ENCODE measurements around the gene TRMT1. TPM values are rescaled to one million over a fixed set of nuclear protein-coding genes. Genes with fewer than 3 reads are reported as not detected.

Gene TRMT1
- total RNA-seq, 1 experiment from 2014 or later: 63.2 TPM

GRCh38 chr19:13127811-13128575 is 11.5 kb upstream of the TRMT1 start:
- ChIA-PET CTCF (interaction anchor here (0.9 to 1.7 kb wide), 5 partner anchors 10 to 162 kb away, joined by 3 to 6 read pairs (median 4); partner anchors contain the start of gene NACC1), POLR2A (no interaction called here)
- Mint-ChIP-seq H3K4me3 (ENCODE audit: unreplicated experiment) (no peak overlapping the region), H3K4me1 (ENCODE audit: insufficient read depth, unreplicated experiment) (no peaks in the 10 kb centered on the region), H3K9me3 (ENCODE audit: unreplicated experiment) (no peaks in the 10 kb centered on the region), H3K27me3 (ENCODE audit: insufficient read depth, unreplicated experiment) (no peaks in the 10 kb centered on the region), H3K27ac (ENCODE audit: low read depth, unreplicated experiment) (peak overlapping the region; percentile 22), H3K36me3 (ENCODE audit: insufficient read depth, unreplicated experiment) (peaks cover 49% of the 10 kb centered on the region)
- intact Hi-C loops (cut with micrococcal nuclease): no loop called here
- no peak for TF ChIP-seq CTCF (IDR thresholded peaks at IDR 0.05; ENCODE audit: unreplicated experiment)
- no peak for DNase-seq (ENCODE audit: unreplicated experiment)
- BruUV-seq (replicated peaks): no TSS peak

- H3K4me1 Mint-ChIP-seq (ENCODE audit: insufficient read depth, unreplicated experiment): peaks cover 3% of the 10 kb centered on the region
- H3K27me3 Mint-ChIP-seq (ENCODE audit: insufficient read depth, unreplicated experiment): no peaks in the 10 kb centered on the region
- intact Hi-C loops (cut with micrococcal nuclease): no loop called here
- TF ChIP-seq CTCF (IDR thresholded peaks at IDR 0.05; ENCODE audit: unreplicated experiment): no peak
- H3K9me3 Mint-ChIP-seq (ENCODE audit: unreplicated experiment): no peaks in the 10 kb centered on the region
- H3K27ac Mint-ChIP-seq (ENCODE audit: low read depth, unreplicated experiment): no peak overlapping the region
- no peak overlapping the region for H3K4me3 Mint-ChIP-seq (ENCODE audit: unreplicated experiment)
- no peak for DNase-seq (ENCODE audit: unreplicated experiment)
- BruUV-seq (replicated peaks): no TSS peak
- peaks cover 48% of the 10 kb centered on the region for H3K36me3 Mint-ChIP-seq (ENCODE audit: insufficient read depth, unreplicated experiment)
- ChIA-PET POLR2A (no interaction called here), CTCF (no interaction called here)
Observed at GRCh38 chr19:13127051-13127450, 10.5 kb upstream of the TRMT1 start.

- no peak overlapping the region for H3K27ac Mint-ChIP-seq (ENCODE audit: low read depth, unreplicated experiment)
- DNase-seq (ENCODE audit: unreplicated experiment): no peak
- H3K36me3 Mint-ChIP-seq (ENCODE audit: insufficient read depth, unreplicated experiment): peaks cover 34% of the 10 kb centered on the region
- no peak overlapping the region for H3K4me3 Mint-ChIP-seq (ENCODE audit: unreplicated experiment)
- H3K27me3 Mint-ChIP-seq (ENCODE audit: insufficient read depth, unreplicated experiment): no peaks in the 10 kb centered on the region
- CTCF ChIA-PET: interaction anchor here (0.6 to 1.5 kb wide), 5 partner anchors 13 to 158 kb away, joined by 3 read pairs; no protein-coding TSS in a partner anchor
- no peaks in the 10 kb centered on the region for H3K9me3 Mint-ChIP-seq (ENCODE audit: unreplicated experiment)
- TF ChIP-seq CTCF (IDR thresholded peaks at IDR 0.05; ENCODE audit: unreplicated experiment): no peak
- POLR2A ChIA-PET: interaction anchor here (0.6 to 1.2 kb wide), 2 partner anchors 29 to 609 kb away, joined by 3 read pairs; no protein-coding TSS in a partner anchor
- intact Hi-C loops (cut with micrococcal nuclease): no loop called here
- no TSS peak for BruUV-seq (replicated peaks)
- H3K4me1 Mint-ChIP-seq (ENCODE audit: insufficient read depth, unreplicated experiment): peaks cover 25% of the 10 kb centered on the region
Observed at GRCh38 chr19:13122980-13123957, 6.7 kb upstream of the TRMT1 start.

All from MCF 10A (cell line).